HL-60/S4 treated with retinoic acid at 250 ng/mL for 4 days and 3 days (cell line): Measurements from ENCODE around the gene TMEM184C.

Source experiments
- in situ Hi-C: fragments of 300-500 bp; cut with MboI; formaldehyde crosslinking; loops from 2 replicates; pipeline ENCODE4 v1.7.0; 2022; ENCODE audit warnings: low sequenced_read_pairs

TMEM184C gene

DNA sequence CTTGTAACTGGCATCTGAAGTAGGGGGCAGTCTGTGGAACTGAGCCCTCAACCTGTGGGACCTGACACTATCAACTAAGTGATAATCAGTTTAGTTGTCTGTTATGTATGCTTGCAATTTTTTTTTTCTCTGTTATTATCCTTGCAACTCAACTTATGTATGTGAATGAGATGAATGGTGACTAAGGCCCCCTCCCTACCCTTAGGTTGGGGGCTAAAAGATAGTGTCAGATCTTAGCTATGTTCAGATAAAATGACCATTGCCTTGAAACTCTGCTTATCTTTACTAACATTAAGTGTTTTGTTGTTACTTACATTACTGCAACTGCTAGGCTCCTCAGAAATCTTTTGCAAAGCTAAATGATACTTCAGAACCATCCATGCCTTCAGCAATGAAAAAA is 31.5 kb downstream of the TMEM184C start:
- in situ Hi-C loops = no loop called here

DNA sequence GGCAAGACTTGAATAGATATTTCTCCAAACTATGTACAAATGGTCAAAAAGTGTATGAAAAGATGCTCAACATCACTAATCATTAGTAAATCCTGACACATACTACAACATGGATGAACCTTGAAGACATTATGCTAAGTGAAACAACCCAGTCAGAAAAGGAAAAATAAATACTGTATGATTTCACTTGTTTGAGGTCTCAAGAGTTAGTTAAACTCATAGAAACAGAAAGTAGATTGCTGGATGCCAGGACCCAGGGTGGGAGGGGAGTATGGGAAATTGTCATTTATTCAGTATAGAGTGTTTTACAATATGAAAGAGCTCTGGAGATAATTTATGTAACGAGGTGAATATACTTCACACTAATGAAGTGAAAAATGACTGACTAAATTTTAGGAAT is 34.4 kb downstream of the TMEM184C start:
- in situ Hi-C loops = no loop called here

DNA sequence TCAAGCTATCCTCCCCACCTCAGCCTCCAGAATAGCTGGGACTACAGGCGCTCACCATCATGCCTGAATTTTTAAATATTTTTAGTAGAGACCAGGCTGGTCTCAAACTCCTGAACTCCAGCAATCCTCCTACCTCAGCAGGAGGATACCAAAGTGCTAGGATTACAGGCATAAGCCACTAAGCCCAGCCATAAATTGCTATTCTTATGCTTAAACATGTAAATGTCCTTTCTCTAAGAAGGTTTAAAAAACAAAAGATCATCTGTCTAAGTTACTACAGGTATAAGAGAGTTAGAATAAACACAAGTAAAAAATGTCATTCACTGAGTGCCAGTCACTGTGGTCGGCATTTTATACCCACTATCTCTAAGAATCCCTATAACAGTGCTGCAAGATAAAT is 38.4 kb downstream of the TMEM184C start:
- in situ Hi-C loops = no loop called here

DNA sequence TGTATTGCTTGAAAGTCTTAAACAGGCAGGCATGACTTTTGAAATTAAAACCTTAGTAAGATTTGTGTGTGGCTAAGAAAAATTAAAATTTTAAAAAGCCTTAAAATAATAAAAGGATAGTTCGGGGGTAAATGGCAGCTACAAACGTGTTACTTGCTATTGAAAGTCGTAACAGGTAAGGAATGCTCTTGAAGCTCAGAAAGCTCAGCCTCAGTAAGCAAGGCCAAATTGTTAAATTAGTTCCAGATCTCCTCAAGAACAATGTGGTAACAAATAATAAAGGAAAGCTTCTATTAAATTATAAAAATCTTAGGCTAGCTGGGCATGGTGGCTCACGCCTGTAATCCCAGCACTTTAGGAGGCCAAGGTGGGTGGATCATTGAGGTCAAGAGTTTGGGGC is 41.3 kb downstream of the TMEM184C start:
- in situ Hi-C loops = no loop called here

DNA sequence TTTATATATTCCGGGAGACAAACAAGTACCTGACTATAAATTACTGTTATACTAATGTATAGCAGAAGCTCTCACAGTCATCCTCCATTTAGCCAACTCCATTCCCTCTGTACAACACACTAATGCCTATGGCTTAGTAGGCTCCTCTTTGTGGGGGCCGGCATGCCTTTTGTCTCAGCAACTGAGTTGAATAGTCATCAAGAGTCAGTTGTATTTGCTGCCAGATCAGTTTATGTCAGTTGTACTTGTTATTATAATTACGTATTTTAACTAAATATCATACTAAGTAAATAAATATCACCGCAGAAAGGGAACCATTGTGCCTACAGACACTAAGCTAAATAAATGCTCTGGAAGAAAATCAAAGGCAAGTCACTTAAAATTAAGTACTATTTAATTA is 56.9 kb downstream of the TMEM184C start:
- in situ Hi-C loops = no loop called here

DNA sequence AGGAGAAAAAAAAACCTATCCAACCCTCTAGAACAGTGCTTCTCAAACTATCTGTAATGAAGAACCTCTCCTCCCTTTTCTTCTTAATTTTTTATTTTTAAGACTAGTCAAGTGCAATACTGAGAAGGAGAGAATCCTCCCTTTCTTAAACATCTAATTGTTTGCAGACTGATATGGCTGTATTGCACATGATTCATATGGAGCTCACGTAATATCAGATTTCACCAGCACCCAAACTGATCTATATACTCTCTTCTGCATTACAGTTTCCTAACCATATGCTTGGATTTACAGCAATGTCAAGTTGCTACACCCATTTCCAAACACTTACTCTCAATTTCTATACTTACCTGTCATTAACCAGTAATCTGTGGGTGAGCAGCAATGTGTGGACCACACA is 57.3 kb downstream of the TMEM184C start:
- in situ Hi-C loops = no loop called here

DNA sequence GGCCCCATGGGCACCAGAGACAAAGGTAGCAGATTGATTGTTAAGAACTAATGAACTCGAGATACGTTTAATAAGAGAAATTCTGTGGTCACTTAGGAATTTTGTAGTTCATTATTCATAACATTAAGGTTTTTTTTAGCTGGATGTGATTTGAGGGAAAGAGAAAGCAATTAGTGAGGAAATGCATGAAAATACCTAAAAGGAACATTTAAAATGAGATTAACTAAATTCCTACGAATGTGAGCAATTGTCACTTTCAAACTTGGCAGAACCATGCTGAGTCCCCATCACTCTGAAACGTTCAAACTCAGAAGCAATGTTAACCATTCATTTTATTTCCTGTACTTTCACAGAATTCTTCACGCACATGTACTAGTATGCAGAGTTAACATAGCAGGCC is 60.9 kb downstream of the TMEM184C start:
- in situ Hi-C loops = no loop called here

DNA sequence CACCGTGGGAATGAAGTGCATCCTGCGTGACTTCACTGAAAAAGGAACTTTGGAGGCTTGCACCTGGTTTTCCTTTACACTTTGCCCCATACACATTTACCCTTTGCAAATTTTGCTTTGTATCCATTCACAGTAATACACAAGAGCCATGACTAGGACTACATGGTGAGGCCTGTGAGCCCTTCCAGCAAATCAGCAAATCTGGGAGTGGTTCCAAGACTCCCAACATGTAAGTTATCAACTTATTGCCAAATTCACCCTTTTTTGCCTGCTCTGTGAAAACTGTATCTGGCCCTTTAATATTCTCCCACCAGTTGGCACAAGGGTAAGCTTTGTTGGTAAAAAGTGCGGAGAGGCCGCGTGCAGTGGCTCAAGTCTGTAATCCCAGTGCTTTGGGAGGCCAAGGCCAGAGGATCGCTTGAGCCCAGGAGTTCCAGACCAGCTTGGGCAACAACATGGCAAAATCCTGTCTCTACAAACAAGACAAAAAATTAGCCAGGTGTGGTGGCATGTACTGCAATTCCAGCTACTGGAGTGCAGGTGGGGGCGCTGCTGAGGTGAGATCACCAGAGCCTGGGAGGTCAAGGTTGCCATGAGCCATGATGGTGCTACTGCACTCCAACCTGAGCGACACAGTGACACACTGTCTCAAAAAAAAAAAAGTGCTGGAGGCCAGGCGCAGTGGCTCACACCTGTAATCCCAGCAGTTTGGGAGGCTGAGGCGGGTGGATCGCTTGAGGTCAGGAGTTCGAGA is 61.8 kb downstream of the TMEM184C start:
- in situ Hi-C loops = no loop called here

DNA sequence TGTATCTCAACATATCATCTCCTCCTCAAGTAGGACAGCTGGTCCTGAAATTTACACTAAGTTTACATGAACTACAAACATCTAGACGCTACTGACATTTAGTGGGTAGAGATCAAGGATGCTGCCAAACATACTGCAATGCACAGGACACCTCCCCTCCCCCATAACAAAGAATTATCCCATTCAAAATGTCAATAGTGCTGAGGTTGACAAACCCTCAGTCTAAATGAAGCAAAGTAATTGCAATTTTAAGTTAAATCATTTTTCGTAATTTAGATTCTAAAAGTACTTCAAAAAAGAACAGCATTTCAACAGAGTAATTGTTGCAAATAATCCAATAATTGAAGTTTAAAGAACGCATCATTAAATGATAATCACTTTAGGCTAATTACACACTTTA is 65.6 kb downstream of the TMEM184C start:
- in situ Hi-C loops = no loop called here

DNA sequence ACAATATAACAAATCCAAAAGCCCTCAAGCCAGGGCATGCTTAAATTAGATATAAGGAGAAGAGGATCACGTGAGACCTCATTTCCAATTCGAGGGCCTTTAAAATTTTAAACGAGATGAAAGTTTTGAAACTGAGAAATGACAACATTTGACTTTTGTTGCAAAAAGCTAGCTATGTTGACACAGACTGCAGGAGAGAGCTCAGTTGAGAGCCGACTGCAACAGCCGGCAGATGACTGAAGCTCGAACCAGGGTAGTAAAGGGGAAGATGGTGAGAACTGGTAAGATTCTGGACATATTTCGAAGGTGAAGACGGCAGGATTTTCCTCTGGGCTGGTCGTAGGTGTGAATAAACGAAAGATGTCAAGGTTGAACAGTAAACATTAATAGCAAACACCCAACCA is 66.0 kb downstream of the TMEM184C start:
- in situ Hi-C loops = no loop called here

DNA sequence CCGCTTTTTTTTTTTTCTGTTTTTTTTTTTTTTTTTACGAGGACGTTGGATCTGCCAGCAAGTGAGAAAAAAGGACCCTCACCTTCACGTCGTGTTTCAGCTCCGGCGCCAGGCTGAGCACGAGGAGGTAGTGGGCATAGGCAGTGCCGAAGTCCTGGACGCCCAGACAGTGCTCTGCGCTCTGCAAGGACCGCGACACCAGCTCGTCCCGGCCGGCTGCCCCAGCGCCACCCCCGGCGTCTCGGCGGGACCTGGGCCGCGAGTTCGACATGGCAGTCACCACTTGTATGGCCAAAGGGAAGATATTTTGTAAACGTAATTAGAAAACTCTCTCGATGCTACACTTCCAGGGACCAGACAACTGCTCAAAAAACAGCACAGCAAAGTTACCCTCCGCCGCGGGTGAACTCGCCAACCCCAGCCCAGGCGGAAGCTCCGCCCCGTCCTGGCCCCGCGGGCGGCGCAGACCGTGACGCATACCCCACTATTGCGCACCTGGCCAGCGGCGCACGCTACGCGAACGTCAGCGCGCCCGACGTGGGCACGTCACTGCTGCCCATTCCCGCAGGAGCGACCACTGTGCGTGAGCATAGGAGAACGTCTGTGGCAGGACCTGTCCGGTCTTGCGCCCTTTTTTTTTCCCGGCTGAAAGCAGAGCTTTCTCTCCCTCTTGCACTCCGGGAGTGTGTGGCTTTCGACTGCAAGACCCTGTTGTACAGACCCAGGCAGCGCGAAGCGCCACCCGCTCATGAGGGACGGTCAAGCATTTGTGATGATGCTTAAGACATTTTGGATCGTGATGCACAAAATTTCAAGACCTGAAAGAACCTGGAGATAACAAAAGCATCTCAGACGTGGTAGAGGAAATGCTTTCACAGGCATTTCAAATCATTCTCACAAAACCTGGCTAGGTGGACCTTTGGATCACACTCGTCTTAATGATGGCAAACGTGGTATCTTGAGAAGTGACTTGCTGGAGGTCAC is 66.8 kb downstream of the TMEM184C start, which contains the start of gene PRMT9:
Gene PRMT9 (minus strand): TSS at position 447 of the 984 bp plus-strand sequence. CDS start 176 bp downstream, at position 271.
- in situ Hi-C loops = no loop called here

DNA sequence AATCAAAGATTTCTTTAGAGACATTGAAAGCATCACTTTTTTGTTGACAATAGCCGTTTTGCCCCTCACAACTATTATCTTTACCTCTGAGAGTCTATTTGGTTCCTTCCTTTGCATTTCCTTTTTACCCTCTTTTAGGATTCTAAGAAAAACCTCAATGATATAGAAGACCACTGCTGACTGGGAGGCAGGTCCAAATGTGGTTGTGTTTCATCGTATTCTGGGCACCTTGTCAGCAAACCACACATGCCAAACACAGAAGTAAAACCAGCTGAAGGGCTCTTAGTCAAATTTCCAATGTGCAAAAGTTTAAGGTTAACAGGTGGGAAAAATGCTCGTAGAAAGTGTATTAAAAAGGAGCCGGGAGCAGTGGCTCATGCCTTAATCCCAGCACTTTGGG is 71.9 kb downstream of the TMEM184C start:
- in situ Hi-C loops = no loop called here

DNA sequence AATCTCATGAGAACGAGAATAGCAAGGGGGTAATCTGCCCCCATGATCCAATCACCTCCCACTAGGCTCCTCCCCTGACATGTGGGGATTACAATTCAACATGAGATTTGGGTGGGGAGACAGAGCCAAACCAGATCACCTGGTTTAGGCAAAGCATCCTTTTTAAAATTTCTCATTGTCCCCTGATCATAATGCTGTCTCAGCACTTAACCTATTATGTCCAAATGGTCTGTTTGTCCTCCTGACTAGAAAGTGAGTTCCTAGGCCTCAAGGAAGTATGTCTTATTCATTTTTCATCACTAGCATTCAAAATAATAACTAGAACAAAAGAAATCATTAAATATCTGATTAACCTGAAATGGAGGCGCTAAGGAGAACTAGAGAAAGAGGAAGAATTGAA is 74.6 kb downstream of the TMEM184C start:
- in situ Hi-C loops = no loop called here

DNA sequence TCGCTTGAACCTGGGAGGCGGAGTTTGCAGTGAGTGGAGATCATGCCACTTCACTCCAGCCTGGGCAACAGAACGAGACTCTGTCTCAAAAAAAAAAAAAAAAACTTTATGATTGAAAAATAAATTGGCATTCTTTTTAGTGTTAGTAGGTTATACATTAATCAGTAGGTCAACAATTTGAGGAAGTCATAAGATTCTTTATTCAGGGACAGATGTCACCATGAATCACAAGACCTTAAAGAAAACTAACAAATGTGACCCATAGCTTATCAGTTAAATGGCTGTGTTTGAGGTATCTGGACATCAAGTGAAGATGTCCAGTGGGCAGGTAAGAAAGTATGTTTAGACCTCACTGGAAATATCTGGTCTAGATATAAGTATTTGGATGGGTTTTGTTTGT is 76.0 kb downstream of the TMEM184C start:
- in situ Hi-C loops = no loop called here

DNA sequence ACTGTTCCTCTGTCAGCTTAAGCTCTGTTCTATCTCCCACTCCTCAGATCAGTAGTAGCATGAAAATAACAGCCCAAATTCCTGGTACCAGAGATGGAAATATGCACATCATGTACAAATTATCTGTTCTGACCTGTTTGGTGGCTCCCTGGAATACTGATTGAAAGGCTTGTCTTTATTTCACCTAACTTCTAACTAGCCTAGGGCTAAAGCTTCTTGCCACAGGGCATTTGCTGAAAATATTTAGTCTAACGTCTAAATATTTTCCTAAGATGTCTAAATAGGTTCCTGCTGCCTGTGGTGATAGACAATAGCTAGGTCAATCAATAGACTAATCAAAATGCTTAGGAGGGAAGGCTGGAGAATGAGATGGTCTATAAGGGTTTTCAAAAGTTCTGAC is 79.7 kb downstream of the TMEM184C start:
- in situ Hi-C loops = no loop called here

DNA sequence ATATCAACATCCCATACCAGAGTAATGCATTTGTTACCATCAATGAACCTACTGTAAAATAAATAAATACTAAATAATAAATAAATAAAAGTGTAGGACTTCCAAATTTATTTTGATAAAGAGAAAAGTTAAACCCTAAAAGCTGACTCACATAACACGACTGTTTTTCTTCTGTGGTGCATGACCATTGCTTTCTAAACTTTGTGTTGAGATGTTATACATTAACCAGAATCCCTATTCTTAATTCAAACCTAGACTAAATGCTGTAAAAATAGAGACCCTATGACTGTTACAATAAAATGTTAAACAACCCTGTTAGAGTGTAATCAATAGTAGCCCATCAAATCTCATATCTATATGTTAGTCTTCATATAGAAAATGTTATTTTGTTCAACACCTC is 87.6 kb downstream of the TMEM184C start:
- in situ Hi-C loops = no loop called here

DNA sequence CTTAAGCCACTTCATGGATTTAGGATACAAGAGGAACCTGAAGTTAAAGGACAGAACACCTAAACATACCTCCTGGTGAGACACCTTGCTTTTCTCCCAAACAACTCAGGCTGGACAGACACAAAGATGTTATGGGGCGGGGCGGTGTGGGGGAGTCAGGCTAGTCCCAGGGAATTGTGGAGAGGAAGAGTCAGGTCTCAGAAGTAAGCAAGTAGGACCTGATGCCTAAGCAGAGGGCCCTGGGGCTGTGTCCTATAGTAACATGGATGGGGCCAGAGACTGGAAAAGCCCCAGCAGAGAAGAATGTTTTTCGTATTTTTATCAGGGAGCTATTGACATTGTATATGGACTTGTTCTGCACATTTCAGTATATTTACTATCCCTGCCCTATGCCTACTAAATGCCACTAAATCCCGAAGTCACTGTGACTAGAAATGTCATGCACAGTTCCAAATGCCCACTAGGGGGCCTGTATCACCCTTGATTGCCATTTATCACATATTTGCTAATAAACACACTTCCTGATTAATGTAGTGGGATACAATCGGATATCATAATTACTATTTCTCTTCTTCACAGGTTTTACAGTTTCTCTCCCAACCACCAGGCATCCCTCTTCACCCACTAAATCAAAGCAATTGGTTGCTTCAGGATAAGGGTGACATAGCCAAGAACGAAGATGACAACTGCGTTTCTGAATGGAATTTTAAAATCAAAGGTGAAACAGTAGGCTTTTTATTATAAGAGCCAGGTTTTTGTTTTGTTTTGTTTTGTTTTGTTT is 90.9 kb downstream of the TMEM184C start:
- in situ Hi-C loops = no loop called here

DNA sequence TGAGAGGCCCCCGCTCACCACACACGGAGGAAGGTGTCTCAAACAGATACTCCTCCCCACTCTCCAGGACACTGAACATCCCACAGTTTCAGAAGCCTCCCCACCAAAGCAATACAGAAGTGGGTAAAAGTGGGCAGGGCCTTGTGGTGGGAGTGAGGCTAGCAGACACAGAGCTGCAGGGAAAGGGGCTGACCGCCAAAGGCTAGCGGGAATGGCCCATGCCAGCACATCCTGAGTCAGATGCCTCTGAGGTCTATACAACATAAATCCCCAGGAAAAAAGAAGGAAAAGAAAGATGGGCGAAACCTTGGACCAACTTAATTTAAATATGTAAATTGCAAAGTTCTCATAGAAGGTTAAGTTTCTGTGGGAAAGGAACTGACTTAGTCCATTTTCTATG is 92.8 kb downstream of the TMEM184C start:
- in situ Hi-C loops = no loop called here

DNA sequence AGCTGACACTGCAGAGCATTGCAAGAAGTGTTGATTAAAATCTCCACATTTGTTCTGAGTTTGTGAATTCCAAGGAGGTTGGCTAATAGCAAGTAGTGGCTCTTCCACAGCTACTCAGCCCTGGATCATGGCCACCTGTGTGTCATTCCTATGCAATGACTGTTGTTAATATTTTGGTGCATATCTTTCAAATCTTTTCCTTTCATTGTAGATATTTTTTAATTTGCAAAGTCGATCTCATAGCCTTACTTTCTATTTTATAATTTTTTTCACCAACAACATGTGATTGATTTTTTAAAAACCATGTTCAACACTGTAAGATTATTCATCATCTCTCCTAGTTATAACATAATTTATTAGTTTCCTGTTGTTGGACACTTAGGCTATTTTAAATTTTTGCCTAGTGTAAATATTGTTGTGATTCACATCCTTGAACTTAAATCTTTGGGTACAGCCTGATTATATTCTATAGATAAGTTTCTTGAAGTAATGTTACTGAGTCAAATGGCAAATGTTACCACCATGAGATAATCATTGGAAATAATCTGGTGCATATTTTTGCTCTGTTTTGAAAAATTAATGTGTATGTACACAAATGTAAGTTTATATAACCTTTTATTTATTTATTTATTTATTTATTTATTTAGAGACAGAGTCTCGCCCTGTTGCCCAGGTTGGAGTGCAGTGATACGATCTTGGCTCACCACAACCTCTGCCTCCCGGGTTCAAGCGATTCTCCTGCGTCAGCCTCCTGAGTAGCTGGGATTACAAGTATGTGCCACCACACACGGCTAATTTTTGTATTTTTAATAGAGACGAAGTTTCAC is 97.6 kb downstream of the TMEM184C start:
- in situ Hi-C loops = no loop called here

DNA sequence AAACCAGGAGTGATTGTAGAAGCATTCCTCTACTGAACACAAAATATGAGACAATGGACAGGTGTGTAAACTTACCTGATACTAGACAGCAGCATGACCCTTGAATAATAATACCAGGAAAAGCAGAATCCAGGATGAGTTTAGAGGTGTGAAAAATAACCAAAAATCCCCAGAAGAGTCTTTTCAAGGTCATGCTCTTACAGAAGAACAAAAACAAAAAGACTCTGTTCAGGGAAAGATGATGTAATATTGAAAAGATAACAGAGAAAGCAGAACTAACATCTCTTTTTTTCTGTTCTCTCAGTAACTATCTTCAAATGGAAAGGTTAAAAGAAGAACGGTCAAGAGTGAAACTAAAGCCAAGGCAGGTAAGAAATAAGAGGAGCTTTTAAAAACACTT is 100.7 kb downstream of the TMEM184C start:
- in situ Hi-C loops = no loop called here
